Spleen (tissue), 7 donors: ENCODE measurements around the gene UBL7.

Source experiments
- POLR2A ChIP-seq, 3 donors: fragments of 450-650 bp; IDR thresholded peaks; one replicate each; pipeline ENCODE4 v1.5.1; 2017; ENCODE audit warnings: antibody characterized with exemption in 3 of 3, mild to moderate bottlenecking in 1 of 3
- POLR2AphosphoS5 ChIP-seq, 3 donors: sonication (generic); formaldehyde crosslinking; IDR thresholded peaks; one replicate each; pipeline ENCODE4 v1.5.1; 2017; ENCODE audit warnings: antibody characterized with exemption in 3 of 3
- TF ChIP-seq, protein P1 (sequence below), 11 experiments: fragments of 200-600 bp in 7 of 11; fragments of 450-650 bp in 4 of 11; sonication (generic) in 4 of 11; IDR thresholded peaks in 8 of 11; conservative IDR thresholded peaks in 3 of 11; 1 replicate in 7 of 11; 2 replicates in 4 of 11; pipeline versions ENCODE4 v1.4.0 to v1.8.0; 2016 to 2021; ENCODE audit warnings: antibody characterized with exemption in 11 of 11, inconsistent platforms in 4 of 11, mild to moderate bottlenecking in 1 of 11
- donor health status: DM: no; HTN: no; CAD: no; lungs with moderate emphysema.
- donor health status: DM: no; HTN: no; CAD: no.
- donor health status: DM: no; HTN: no; CAD: no.

DNA sequence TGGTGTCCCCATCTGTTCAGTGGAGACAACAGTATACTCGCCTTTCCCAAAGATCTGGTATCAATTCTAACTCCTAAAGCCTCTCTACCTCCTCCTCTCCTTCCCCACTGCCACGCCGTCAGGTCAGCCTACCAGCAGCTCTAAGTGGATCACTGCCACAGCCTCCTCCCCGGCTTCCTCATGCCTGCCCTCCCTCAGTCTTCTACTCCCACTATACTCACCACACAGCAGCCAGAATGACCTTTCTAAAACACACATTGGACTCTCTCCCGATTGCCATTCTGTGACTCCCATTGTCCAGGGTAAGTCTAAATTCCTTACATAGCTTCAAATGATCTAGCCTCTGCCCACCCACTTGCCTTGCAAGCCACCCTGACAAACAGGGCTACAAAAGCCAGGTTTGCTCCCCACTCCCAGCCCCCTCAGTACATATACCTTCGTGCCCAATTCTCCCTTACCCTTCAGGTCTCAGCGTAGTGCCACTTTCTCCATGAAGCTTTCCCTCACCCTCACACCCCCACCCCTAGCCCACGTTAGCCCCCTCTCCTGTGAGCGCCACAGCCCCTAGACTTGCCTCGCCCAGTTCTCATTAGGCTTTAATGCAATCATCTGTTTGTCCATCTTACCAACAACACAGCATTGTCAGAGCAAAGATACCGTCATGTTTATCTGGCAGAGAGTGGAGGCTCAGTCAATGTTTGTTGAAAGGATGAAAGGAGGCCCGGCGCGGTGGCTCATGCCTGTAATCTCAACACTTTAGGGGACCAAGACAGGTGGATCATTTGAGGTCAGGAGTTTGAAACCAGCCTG lies 17.7 kb downstream of the UBL7 start:
- TF ChIP-seq, protein P1, sequence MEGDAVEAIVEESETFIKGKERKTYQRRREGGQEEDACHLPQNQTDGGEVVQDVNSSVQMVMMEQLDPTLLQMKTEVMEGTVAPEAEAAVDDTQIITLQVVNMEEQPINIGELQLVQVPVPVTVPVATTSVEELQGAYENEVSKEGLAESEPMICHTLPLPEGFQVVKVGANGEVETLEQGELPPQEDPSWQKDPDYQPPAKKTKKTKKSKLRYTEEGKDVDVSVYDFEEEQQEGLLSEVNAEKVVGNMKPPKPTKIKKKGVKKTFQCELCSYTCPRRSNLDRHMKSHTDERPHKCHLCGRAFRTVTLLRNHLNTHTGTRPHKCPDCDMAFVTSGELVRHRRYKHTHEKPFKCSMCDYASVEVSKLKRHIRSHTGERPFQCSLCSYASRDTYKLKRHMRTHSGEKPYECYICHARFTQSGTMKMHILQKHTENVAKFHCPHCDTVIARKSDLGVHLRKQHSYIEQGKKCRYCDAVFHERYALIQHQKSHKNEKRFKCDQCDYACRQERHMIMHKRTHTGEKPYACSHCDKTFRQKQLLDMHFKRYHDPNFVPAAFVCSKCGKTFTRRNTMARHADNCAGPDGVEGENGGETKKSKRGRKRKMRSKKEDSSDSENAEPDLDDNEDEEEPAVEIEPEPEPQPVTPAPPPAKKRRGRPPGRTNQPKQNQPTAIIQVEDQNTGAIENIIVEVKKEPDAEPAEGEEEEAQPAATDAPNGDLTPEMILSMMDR (IDR thresholded peaks at IDR 0.05 in 8 of 11, conservative IDR thresholded peaks at IDR 0.05 in 3 of 11): no peak
- no peak for TF ChIP-seq POLR2AphosphoS5 (IDR thresholded peaks at IDR 0.05)
- no peak for TF ChIP-seq POLR2A (IDR thresholded peaks at IDR 0.05)
